HL-60 (cell line): ENCODE results near the gene NR4A1.

Source experiments
- DNase-seq, 2 experiments: peaks; one replicate each; pipeline ENCODE4 v3.0.0-alpha.2; 2010 to 2020; ENCODE audit warnings: low read depth in 1 of 2, low spot score in 1 of 2
- H3K27ac ChIP-seq: fragments of 250-450 bp; sonication (Bioruptor Pico); replicated peaks from 2 replicates; pipeline ENCODE4 v1.5.1; 2020; ENCODE audit warnings: mild to moderate bottlenecking, moderate library complexity
- H3K27me3 ChIP-seq: fragments of 250-450 bp; sonication (Bioruptor Pico); 2 replicates; pipeline ENCODE4 v1.5.1; 2021; ENCODE audit warnings: mild to moderate bottlenecking, moderate library complexity; ENCODE audit not compliant: insufficient read depth, poor library complexity, severe bottlenecking
- H3K4me3 ChIP-seq: replicated peaks from 2 replicates; pipeline ENCODE4 v1.5.1; 2011; ENCODE audit warnings: mild to moderate bottlenecking, control low read depth, low read length; ENCODE audit not compliant: insufficient read depth
- CTCF ChIP-seq: IDR thresholded peaks from one replicate; pipeline ENCODE4 v1.5.1; 2011; ENCODE audit warnings: low read length, control low read depth, inconsistent platforms; ENCODE audit not compliant: insufficient read depth
- GABPA ChIP-seq: IDR thresholded peaks from 2 replicates; pipeline ENCODE4 v1.6.1; 2012; ENCODE audit warnings: low read depth
- POLR2AphosphoS5 ChIP-seq: IDR thresholded peaks from 2 replicates; pipeline ENCODE4 v1.6.1; 2012; ENCODE audit warnings: low read depth
- SPI1 ChIP-seq: IDR thresholded peaks from 2 replicates; pipeline ENCODE4 v1.6.1; 2012; ENCODE audit warnings: low read depth, mild to moderate bottlenecking, borderline replicate concordance
- TF ChIP-seq, protein P1 (sequence below): IDR thresholded peaks from 2 replicates; pipeline ENCODE4 v1.6.1; 2012; ENCODE audit warnings: low read depth; ENCODE audit not compliant: insufficient replicate concordance

NR4A1 gene

GRCh38 chr12:52019113-52019770 is 32.0 kb upstream of the NR4A1 start:
- H3K27me3 ChIP-seq: no peaks in the 10 kb centered on the region
- H3K4me3 ChIP-seq: no peak overlapping the region
- no peak overlapping the region for H3K27ac ChIP-seq
- TF ChIP-seq POLR2AphosphoS5 (no peak), SPI1 (no peak), GABPA (no peak), CTCF (no peak)
- TF ChIP-seq, protein P1, sequence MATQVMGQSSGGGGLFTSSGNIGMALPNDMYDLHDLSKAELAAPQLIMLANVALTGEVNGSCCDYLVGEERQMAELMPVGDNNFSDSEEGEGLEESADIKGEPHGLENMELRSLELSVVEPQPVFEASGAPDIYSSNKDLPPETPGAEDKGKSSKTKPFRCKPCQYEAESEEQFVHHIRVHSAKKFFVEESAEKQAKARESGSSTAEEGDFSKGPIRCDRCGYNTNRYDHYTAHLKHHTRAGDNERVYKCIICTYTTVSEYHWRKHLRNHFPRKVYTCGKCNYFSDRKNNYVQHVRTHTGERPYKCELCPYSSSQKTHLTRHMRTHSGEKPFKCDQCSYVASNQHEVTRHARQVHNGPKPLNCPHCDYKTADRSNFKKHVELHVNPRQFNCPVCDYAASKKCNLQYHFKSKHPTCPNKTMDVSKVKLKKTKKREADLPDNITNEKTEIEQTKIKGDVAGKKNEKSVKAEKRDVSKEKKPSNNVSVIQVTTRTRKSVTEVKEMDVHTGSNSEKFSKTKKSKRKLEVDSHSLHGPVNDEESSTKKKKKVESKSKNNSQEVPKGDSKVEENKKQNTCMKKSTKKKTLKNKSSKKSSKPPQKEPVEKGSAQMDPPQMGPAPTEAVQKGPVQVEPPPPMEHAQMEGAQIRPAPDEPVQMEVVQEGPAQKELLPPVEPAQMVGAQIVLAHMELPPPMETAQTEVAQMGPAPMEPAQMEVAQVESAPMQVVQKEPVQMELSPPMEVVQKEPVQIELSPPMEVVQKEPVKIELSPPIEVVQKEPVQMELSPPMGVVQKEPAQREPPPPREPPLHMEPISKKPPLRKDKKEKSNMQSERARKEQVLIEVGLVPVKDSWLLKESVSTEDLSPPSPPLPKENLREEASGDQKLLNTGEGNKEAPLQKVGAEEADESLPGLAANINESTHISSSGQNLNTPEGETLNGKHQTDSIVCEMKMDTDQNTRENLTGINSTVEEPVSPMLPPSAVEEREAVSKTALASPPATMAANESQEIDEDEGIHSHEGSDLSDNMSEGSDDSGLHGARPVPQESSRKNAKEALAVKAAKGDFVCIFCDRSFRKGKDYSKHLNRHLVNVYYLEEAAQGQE: no peak
- no peak for DNase-seq

DNA sequence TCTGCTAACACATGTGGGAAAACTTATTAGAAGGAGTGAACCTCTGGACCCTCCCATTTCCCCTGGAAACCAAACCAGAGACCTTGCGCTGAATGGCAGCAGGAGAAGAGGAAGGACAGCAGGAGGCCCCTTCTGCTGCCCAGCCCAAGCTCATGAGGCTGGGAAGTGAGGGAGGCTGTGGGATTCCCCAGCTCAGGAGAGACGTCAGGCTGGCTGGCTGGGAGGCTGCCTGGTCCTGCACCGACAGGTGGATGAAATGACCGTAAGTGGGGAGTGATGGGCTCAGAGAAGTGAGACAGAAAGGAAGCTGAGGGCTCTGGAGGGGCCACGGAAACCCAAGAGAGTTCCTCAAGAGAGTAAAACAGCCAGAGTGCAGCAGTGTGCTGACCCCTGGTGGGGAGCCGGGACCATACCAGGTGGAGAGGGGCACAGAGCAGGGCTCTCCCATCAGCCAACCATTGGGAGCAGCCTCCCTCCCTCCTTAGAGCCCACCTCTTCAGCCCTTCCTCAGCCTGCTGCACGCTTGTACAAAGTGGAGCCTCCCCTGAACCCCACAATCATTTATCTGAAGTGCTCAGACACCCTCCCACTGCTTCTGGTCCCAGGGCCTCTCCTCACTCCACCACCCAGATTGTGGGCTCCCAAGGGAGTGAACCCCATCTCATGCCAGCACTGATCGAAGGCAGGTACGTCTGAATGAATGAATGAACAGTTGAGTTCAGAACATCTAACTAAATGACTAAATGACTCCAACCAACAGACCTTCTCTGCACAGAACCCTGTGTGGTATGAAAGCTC is 30.5 kb upstream of the NR4A1 start:
- no peak overlapping the region for H3K27ac ChIP-seq
- H3K27me3 ChIP-seq: no peaks in the 10 kb centered on the region
- DNase-seq: peak in 1 of 2 experiments; percentile 72
- TF ChIP-seq CTCF (peak; percentile 81), GABPA (no peak), SPI1 (0 out of 2 replicates have a peak, but pooled peaks have one; percentile 1), POLR2AphosphoS5 (no peak)
- TF ChIP-seq, protein P1: no peak
- no peak overlapping the region for H3K4me3 ChIP-seq

GRCh38 chr12:52022841-52023181 is 28.4 kb upstream of the NR4A1 start:
- peak overlapping the region; percentile 51 for H3K4me3 ChIP-seq
- no peak for DNase-seq
- no peak overlapping the region for H3K27ac ChIP-seq
- TF ChIP-seq GABPA (no peak), POLR2AphosphoS5 (no peak), SPI1 (no peak), CTCF (no peak)
- TF ChIP-seq, protein P1: no peak
- no peaks in the 10 kb centered on the region for H3K27me3 ChIP-seq
